Colonic mucosa (tissue), 4 donors: Measurements from ENCODE around the gene TACR2. TPM values are rescaled to one million over a fixed set of nuclear protein-coding genes. Genes with fewer than 3 reads are reported as not detected.
"Not testable (repeated sequence)": the region's sequence is repeated elsewhere in the genome, so short reads cannot be mapped to it uniquely, and the experiment has no call there.

Experiments used
- DNase-seq: peaks from one replicate; pipeline ENCODE4 v3.0.0-alpha.2; 2020
- H3K27ac ChIP-seq: fragments of 200-600 bp; one replicate; pipeline ENCODE4 v1.8.0; 2021
- H3K27me3 ChIP-seq: fragments of 200-600 bp; one replicate; pipeline ENCODE4 v1.8.0; 2021
- H3K36me3 ChIP-seq: fragments of 200-600 bp; one replicate; pipeline ENCODE4 v1.8.0; 2021
- H3K4me1 ChIP-seq: fragments of 200-600 bp; one replicate; pipeline ENCODE4 v1.8.0; 2021; ENCODE audit warnings: mild to moderate bottlenecking
- H3K4me3 ChIP-seq: fragments of 200-600 bp; one replicate; pipeline ENCODE4 v1.8.0; 2021
- H3K9ac ChIP-seq, 2 donors: one replicate each; pipeline ENCODE4 v1.7.0; 2013; ENCODE audit warnings: control low read depth in 2 of 2, low read depth in 2 of 2, low read length in 2 of 2
- H3K9me3 ChIP-seq: fragments of 200-600 bp; one replicate; pipeline ENCODE4 v1.8.0; 2021
- CTCF ChIP-seq: fragments of 200-600 bp; IDR thresholded peaks from one replicate; pipeline ENCODE4 v1.8.0; 2022; ENCODE audit warnings: antibody characterized with exemption, mild to moderate bottlenecking
- intact Hi-C: fragments of 100-400 bp; cut with DNase I; formaldehyde crosslinking; loops from one replicate; pipeline ENCODE4 v1.14.1; 2022
- total RNA-seq, 2 donors: library from RNA; stranded (reverse); fragmentation: NEBNext Ultra II Directional in 1 of 2; extraction: Animal tissue kit (Norgen Biotek cat#: 25700) in 1 of 2; gene quantifications; one replicate each; pipeline ENCODE4 v1.2.1, GENCODE V29; 2021
- donor health status: healthy.
- donor health status: DM: no; HTN: no; CAD: no.
- donor health status: DM: no; HTN: no; CAD: no.

The TACR2 gene
- total RNA-seq, 2 donors from 2014 or later: 0.22 to 18.8 TPM

GRCh38 chr10:69452676-69453415, 36.1 kb upstream of the TACR2 start:
- Histone ChIP-seq H3K4me1 (peaks cover 17% of the 10 kb centered on the region), H3K9me3 (no peaks in the 10 kb centered on the region), H3K4me3 (peak overlapping the region; percentile 74), H3K27me3 (no peaks in the 10 kb centered on the region), H3K36me3 (no peaks in the 10 kb centered on the region), H3K9ac (peak overlapping the region in 1 of 2 donors; percentile 38), H3K27ac (peak overlapping the region; percentile 34)
- intact Hi-C loops: no loop called here
- DNase-seq: no peak
- no peak for TF ChIP-seq CTCF

- TF ChIP-seq CTCF: no peak
- intact Hi-C loops: no loop called here
- Histone ChIP-seq H3K4me1 (peaks cover 15% of the 10 kb centered on the region), H3K27ac (peak overlapping the region; percentile 90), H3K36me3 (no peaks in the 10 kb centered on the region), H3K9ac (peak overlapping the region; percentile 85 to 94), H3K9me3 (no peaks in the 10 kb centered on the region), H3K27me3 (no peaks in the 10 kb centered on the region), H3K4me3 (peak overlapping the region; percentile 74)
- peak; percentile 81 for DNase-seq
These were observed 35.1 kb upstream of the TACR2 start for GRCh38 chr10:69451784-69452251.

GRCh38 chr10:69451209-69451783, 34.6 kb upstream of the TACR2 start, which contains the start of gene TSPAN15:
Gene TSPAN15, plus strand, starts transcription at chr10:69451465. Its CDS starts 130 bp downstream, at chr10:69451595.
- Histone ChIP-seq H3K9me3 (no peaks in the 10 kb centered on the region), H3K27me3 (no peaks in the 10 kb centered on the region), H3K4me3 (peak within 1 kb of the TSS; percentile 74), H3K9ac (peak within 1 kb of the TSS; percentile 85 to 94), H3K27ac (peak within 1 kb of the TSS; percentile 90), H3K36me3 (no peaks in the 10 kb centered on the region), H3K4me1 (peaks cover 14% of the 10 kb centered on the region)
- DNase-seq: peak; percentile 95
- intact Hi-C loops: no loop called here
- TF ChIP-seq CTCF: no peak

- Histone ChIP-seq H3K4me1 (peaks cover 14% of the 10 kb centered on the region), H3K9ac (peak overlapping the region in 1 of 2 donors; percentile 94), H3K27ac (peak overlapping the region; percentile 90)
- H3K4me3 ChIP-seq, H3K9me3 ChIP-seq, H3K36me3 ChIP-seq, DNase-seq, intact Hi-C loops, H3K27me3 ChIP-seq: not testable (repeated sequence)
These were observed 33.7 kb upstream of the TACR2 start for GRCh38 chr10:69450395-69450794.

- intact Hi-C loops: no loop called here
- Histone ChIP-seq H3K27ac (peak overlapping the region; percentile 90), H3K4me1 (peaks cover 14% of the 10 kb centered on the region), H3K4me3 (no peak overlapping the region), H3K9me3 (no peaks in the 10 kb centered on the region), H3K27me3 (no peaks in the 10 kb centered on the region), H3K36me3 (no peaks in the 10 kb centered on the region), H3K9ac (peak overlapping the region in 1 of 2 donors; percentile 81)
- peak; percentile 86 for DNase-seq
- TF ChIP-seq CTCF: peak; percentile 44
These were observed 33.1 kb upstream of the TACR2 start for GRCh38 chr10:69449841-69450240.
